Retinal pigment epithelial cell (primary cell): ENCODE results near the gene AKR7A2.

Experiments used
- DNase-seq: peaks from one replicate; pipeline ENCODE4 v3.0.0-alpha.2; 2010; ENCODE audit warnings: low read depth
- H3K4me3 ChIP-seq: 2 replicates; pipeline ENCODE4 v1.5.1; 2011; ENCODE audit warnings: mild to moderate bottlenecking, low read length, control low read depth, moderate library complexity
- TF ChIP-seq, protein P1 (sequence below): conservative IDR thresholded peaks from 2 replicates; pipeline ENCODE4 v1.5.1; 2011; ENCODE audit warnings: low read depth, low read length, control low read depth, inconsistent platforms

Gene AKR7A2

DNA sequence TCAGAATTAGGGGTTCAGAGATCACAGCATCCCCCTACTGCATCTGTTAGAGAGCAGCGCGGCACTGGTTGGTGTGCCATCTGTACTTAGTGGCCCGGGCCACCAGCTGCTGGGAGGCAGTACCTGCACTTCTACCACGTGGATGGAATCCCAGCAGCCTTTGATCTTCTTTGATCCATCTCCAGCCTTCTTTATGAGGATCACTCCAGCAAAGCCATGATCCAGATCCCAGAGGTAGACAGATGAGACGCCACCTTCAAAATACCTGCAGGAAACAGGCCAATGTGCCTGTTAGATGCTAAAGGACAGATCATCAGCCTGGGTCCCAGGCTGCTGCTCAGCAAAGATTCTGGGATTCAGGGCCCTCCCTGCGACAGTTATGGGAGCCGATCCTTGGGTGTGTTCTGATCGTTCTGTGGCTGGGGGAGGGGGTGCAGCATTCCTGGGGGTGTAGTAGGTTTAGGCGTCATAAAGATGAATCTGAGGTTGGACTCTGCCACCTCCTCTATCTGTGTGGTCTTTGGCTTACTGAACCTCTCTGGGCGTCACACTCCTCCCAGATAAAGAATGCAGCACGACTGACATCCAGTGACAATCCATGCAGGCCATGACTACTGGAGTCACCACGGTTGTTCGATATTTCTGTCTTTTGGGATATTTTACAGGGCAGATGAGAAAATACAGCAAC, 45.5 kb upstream of the AKR7A2 start:
- no peak overlapping the region for H3K4me3 ChIP-seq
- TF ChIP-seq, protein P1, sequence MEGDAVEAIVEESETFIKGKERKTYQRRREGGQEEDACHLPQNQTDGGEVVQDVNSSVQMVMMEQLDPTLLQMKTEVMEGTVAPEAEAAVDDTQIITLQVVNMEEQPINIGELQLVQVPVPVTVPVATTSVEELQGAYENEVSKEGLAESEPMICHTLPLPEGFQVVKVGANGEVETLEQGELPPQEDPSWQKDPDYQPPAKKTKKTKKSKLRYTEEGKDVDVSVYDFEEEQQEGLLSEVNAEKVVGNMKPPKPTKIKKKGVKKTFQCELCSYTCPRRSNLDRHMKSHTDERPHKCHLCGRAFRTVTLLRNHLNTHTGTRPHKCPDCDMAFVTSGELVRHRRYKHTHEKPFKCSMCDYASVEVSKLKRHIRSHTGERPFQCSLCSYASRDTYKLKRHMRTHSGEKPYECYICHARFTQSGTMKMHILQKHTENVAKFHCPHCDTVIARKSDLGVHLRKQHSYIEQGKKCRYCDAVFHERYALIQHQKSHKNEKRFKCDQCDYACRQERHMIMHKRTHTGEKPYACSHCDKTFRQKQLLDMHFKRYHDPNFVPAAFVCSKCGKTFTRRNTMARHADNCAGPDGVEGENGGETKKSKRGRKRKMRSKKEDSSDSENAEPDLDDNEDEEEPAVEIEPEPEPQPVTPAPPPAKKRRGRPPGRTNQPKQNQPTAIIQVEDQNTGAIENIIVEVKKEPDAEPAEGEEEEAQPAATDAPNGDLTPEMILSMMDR, result no peak
- no peak for DNase-seq

DNA sequence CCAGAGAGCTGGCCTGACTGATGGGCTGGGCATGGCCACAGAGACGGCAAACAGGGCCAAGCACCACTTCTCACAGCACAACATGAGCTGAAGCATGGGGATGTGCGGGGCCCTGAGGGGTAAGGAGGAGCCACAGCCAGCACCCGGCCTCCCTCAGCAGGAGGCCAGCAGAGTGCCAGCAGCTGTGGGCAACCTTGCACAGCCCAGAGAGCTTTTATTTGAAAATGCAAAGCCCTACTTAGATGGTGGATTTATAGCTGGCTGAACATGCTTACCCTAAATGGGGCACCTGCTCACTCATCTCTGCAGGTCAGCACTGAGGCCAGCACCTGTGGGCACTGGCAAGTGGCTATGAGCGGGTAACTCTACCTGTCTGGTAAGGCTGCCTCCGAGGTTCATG, 44.3 kb upstream of the AKR7A2 start:
- TF ChIP-seq, protein P1, result no peak
- no peak for DNase-seq

DNA sequence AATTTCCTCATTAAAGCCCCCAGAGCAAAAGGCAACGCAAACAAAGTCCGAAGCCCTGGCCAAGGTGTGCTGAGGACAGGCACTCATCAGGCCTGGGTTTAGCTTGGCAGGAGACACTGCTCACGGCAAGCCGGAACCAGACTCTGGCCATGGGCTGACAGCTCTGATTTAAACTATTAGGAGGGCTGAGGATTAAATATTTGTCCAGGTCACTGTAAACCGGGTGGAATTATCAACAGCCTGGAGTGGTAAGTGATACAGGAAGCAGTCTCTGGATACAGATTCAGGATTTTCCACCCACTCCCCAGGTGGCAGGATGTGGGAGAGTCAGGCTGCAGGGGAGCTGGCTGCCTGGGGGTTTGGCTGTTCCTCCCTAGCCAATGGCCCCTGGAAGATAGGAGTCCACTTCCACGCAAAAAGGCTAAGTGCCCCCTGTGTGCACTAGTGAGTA, 42.6 kb upstream of the AKR7A2 start:
- no peak overlapping the region for H3K4me3 ChIP-seq
- TF ChIP-seq, protein P1, result no peak
- DNase-seq, result no peak

More for the DNA sequence above, 44.3 kb upstream of the AKR7A2 start:
- H3K4me3 ChIP-seq, result no peak overlapping the region

DNA sequence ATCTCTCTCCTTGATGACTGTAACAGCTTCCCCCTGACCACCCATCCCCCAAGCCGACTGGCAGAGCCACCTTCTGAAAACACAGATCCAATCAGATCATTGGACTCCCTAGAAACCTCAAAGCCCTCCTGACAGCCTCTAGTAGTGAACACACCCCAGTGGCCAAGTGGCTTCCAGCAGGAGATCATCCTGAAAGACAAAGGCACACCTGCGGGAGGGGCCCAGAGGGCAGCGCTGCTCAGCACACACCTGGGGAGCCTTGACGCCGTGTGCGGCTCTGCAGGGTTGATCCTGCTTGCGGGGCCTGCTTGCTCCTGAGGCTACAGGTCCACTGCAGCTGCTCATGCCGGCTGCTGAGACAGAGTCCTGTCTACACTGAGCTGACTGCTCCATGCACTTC, 41.7 kb upstream of the AKR7A2 start:
- no peak overlapping the region for H3K4me3 ChIP-seq
- no peak for DNase-seq
- TF ChIP-seq, protein P1, result no peak

DNA sequence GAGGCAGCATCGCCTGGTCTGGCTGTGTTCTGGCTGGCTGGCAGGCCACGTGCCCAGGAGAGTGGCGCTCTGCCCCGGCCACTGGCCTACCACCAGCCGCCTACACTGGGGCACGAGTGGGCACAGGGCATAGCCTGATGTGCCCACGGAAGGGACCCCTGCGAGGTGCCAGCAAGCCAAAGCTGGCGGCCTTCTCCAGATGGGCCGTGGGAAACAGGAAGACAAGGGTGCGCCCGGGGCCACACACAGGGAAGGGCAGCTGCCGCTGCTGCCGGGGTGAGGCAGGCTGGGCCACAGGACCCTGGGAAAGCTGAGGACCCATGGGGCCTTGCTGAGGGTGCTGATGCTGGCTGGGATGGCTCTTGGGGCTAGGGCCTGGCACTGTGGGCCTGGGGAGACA, 40.9 kb upstream of the AKR7A2 start:
- DNase-seq, result no peak
- TF ChIP-seq, protein P1, result no peak
- H3K4me3 ChIP-seq, result no peak overlapping the region

DNA sequence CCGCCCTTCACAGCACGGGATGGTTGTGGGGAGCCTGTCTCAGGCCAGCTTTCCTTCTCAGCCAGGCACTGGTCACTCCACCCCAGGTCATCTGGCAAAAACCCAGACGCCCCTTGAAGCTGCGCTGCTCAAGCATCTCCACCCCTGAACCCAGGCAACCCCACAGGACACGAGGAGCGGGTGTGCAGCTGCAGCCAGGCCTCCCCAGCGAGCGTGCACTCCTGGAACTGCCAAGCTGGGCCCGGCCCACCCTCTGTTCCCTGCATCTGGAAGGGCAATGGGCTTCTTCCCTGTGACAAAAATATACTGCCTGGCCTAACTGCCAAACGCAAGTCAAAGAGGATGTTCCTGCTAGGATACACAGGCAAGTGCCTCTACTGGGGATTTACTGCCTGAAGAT, 39.9 kb upstream of the AKR7A2 start:
- no peak for DNase-seq
- H3K4me3 ChIP-seq, result no peak overlapping the region
- TF ChIP-seq, protein P1, result no peak

DNA sequence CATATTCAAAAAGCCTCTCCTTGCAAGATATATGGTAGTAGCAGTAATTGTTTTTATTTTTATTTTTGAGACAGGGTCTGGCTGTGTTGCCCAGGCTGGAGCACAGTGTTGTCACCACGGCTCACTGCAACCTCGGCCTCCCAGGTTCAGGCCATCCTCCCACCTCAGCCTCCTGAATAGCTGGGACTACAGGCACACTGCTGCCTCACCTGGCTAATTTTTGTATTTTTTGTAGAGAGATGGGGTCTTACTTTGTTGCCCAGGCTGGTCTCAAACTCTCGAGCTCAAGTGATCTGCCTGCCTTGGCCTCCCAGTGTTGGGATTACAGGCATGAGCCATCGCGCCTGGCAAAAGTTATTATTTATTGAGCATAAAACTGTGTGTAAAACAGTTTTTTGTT, 38.6 kb upstream of the AKR7A2 start:
- no peak for DNase-seq
- TF ChIP-seq, protein P1, result no peak
- H3K4me3 ChIP-seq, result no peak overlapping the region
